Measurements from ENCODE around the gene VGLL4.

- no peak for TF ChIP-seq CTCF (IDR thresholded peaks at IDR 0.05)
- TF ChIP-seq POLR2AphosphoS5 (IDR thresholded peaks at IDR 0.05; ENCODE audit: insufficient read depth in 1 of 2, low read depth in 1 of 2) = no peak
- no peak for TF ChIP-seq POLR2A (IDR thresholded peaks at IDR 0.05)
Observed at GRCh38 chr3:11583235-11583634, 60.5 kb downstream of the VGLL4 start.
